ENCODE measurements around the gene ZBTB46. TPM values are rescaled to one million over a fixed set of nuclear protein-coding genes. Genes with fewer than 3 reads are reported as not detected.

Gene ZBTB46
- total RNA-seq, 1 experiment from 2014 or later = 10.7 TPM

DNA sequence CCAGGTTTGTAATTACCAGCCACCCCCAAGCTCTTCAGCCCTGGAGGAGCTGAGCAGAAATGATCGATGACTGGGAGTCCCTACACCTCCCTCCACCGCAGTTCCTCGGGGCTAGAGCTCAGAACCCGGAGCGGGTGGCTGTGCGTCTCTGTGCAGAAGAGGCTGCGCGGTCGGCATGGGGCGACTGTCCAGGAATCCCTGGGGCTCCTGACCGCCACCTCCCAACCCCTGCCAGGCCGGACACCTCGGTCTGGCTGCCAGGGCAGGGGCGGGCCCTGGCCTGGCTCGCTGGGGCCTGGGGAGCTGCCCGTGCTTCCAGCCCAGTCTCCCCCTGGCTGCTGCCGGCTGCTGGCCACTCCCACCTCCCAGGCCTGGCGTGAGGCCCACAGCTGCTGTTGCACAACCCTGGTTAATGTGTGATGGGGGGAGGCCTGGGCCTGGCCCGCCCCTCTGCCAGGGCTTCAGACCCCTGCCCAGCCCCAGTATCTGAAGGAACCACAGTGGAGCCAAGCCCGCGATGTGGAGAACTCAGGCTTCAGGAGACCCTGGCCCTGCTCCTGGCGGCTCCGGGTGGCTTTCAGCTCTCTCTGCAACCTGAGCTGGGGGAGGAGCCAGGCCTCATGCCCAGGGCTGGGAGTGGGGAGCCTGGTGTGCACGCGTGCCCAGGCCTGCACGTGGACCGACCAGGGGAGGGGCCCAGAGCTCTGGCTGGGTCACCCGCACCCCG lies 90.3 kb downstream of the ZBTB46 start:
- H3K4me1 ChIP-seq (ENCODE audit: control insufficient read depth in 1 of 2, insufficient read depth in 2 of 2, low read length in 2 of 2) = peaks cover 20 to 45% of the 10 kb centered on the region in 2 experiments; a peak in 3 of 4 replicates
- no peak for TF ChIP-seq FOSL1 (IDR thresholded peaks at IDR 0.05; ENCODE audit: low read depth)
- no peak for TF ChIP-seq POLR2A (IDR thresholded peaks at IDR 0.05; ENCODE audit: borderline replicate concordance, extremely low read depth, insufficient read depth, insufficient read length)
- no peak for TF ChIP-seq JUND (IDR thresholded peaks at IDR 0.05)
- no peak for TF ChIP-seq EGR1 (IDR thresholded peaks at IDR 0.05; ENCODE audit: low read depth)
- peak; percentile 94 for TF ChIP-seq ZFX (IDR thresholded peaks at IDR 0.05)
- TF ChIP-seq, protein P1, sequence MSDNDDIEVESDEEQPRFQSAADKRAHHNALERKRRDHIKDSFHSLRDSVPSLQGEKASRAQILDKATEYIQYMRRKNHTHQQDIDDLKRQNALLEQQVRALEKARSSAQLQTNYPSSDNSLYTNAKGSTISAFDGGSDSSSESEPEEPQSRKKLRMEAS (IDR thresholded peaks at IDR 0.05) = peak; percentile 93
- TF ChIP-seq ZNF274 (IDR thresholded peaks at IDR 0.05; ENCODE audit: low read depth, low read length) = no peak
- TF ChIP-seq, protein P2, sequence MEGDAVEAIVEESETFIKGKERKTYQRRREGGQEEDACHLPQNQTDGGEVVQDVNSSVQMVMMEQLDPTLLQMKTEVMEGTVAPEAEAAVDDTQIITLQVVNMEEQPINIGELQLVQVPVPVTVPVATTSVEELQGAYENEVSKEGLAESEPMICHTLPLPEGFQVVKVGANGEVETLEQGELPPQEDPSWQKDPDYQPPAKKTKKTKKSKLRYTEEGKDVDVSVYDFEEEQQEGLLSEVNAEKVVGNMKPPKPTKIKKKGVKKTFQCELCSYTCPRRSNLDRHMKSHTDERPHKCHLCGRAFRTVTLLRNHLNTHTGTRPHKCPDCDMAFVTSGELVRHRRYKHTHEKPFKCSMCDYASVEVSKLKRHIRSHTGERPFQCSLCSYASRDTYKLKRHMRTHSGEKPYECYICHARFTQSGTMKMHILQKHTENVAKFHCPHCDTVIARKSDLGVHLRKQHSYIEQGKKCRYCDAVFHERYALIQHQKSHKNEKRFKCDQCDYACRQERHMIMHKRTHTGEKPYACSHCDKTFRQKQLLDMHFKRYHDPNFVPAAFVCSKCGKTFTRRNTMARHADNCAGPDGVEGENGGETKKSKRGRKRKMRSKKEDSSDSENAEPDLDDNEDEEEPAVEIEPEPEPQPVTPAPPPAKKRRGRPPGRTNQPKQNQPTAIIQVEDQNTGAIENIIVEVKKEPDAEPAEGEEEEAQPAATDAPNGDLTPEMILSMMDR (IDR thresholded peaks at IDR 0.05 in 2 of 3, conservative IDR thresholded peaks at IDR 0.05 in 1 of 3; ENCODE audit: borderline replicate concordance in 1 of 3, insufficient read depth in 1 of 3, low read depth in 2 of 3, low read length in 2 of 3) = peak in 1 of 3 experiments; percentile 34; a peak in 2 of 6 replicates
- TF ChIP-seq YY1 (IDR thresholded peaks at IDR 0.05; ENCODE audit: extremely low read depth, insufficient replicate concordance, low read depth, low read length) = no peak
- peak; percentile 7 for TF ChIP-seq TCF7L2 (IDR thresholded peaks at IDR 0.05; ENCODE audit: borderline replicate concordance, extremely low read depth, insufficient read depth, insufficient read length)
- no peak for TF ChIP-seq SRF (IDR thresholded peaks at IDR 0.05; ENCODE audit: low read depth)
- no peak for TF ChIP-seq RAD21 (IDR thresholded peaks at IDR 0.05; ENCODE audit: low read depth)
- no peak for TF ChIP-seq POLR2AphosphoS5 (IDR thresholded peaks at IDR 0.05; ENCODE audit: low read depth, low read length)
- no peak for TF ChIP-seq EZH2phosphoT487 (IDR thresholded peaks at IDR 0.05; ENCODE audit: borderline replicate concordance)
- TF ChIP-seq SP1 (IDR thresholded peaks at IDR 0.05; ENCODE audit: low read depth) = no peak; the same call in 1 of the 2 replicates
- TF ChIP-seq, protein P3, sequence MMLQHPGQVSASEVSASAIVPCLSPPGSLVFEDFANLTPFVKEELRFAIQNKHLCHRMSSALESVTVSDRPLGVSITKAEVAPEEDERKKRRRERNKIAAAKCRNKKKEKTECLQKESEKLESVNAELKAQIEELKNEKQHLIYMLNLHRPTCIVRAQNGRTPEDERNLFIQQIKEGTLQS (IDR thresholded peaks at IDR 0.05) = no peak
- TF ChIP-seq CEBPB (IDR thresholded peaks at IDR 0.05; ENCODE audit: low read depth) = peak; percentile 99; the same call in 1 of the 2 replicates
- TF ChIP-seq ELF1 (IDR thresholded peaks at IDR 0.05; ENCODE audit: borderline replicate concordance, low read depth) = no peak
- TF ChIP-seq EZH2 (IDR thresholded peaks at IDR 0.05) = no peak
- TF ChIP-seq, protein P4, sequence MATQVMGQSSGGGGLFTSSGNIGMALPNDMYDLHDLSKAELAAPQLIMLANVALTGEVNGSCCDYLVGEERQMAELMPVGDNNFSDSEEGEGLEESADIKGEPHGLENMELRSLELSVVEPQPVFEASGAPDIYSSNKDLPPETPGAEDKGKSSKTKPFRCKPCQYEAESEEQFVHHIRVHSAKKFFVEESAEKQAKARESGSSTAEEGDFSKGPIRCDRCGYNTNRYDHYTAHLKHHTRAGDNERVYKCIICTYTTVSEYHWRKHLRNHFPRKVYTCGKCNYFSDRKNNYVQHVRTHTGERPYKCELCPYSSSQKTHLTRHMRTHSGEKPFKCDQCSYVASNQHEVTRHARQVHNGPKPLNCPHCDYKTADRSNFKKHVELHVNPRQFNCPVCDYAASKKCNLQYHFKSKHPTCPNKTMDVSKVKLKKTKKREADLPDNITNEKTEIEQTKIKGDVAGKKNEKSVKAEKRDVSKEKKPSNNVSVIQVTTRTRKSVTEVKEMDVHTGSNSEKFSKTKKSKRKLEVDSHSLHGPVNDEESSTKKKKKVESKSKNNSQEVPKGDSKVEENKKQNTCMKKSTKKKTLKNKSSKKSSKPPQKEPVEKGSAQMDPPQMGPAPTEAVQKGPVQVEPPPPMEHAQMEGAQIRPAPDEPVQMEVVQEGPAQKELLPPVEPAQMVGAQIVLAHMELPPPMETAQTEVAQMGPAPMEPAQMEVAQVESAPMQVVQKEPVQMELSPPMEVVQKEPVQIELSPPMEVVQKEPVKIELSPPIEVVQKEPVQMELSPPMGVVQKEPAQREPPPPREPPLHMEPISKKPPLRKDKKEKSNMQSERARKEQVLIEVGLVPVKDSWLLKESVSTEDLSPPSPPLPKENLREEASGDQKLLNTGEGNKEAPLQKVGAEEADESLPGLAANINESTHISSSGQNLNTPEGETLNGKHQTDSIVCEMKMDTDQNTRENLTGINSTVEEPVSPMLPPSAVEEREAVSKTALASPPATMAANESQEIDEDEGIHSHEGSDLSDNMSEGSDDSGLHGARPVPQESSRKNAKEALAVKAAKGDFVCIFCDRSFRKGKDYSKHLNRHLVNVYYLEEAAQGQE (IDR thresholded peaks at IDR 0.05; ENCODE audit: low read depth) = no peak
- TF ChIP-seq CBX3 (IDR thresholded peaks at IDR 0.05; ENCODE audit: low read depth) = no peak
- peak; percentile 64; the same call in 1 of the 2 replicates for TF ChIP-seq SIN3A (IDR thresholded peaks at IDR 0.05; ENCODE audit: low read depth)

More for the DNA sequence above, 90.3 kb downstream of the ZBTB46 start:
- H3K9me2 ChIP-seq (ENCODE audit: insufficient read depth) = no peaks in the 10 kb centered on the region
- POLR2A ChIA-PET = interaction anchor here (1.6 to 1.7 kb wide), 2 partner anchors 33 to 125 kb away, joined by 6 to 12 read pairs; partner anchors contain the start of genes ARFRP1, TPD52L2 and ZGPAT
- H3K9me3 ChIP-seq (ENCODE audit: control insufficient read depth in 1 of 2, insufficient read depth in 1 of 2, low read depth in 1 of 2, low read length in 2 of 2) = no peaks in the 10 kb centered on the region
- DNase-seq (ENCODE audit: low read depth, low spot score) (peak; percentile 48), ATAC-seq (peak; percentile 52)
- H3K9ac ChIP-seq (ENCODE audit: low read length) = peak overlapping the region; percentile 89
- peaks cover 3 to 23% of the 10 kb centered on the region in 2 experiments; a peak in 2 of 4 replicates for H3K36me3 ChIP-seq (ENCODE audit: control insufficient read depth in 1 of 2, insufficient read depth in 2 of 2, low read length in 2 of 2)
- H3K79me2 ChIP-seq (ENCODE audit: insufficient read depth, low read length) = peaks cover 18% of the 10 kb centered on the region
- H3K4me2 ChIP-seq (ENCODE audit: low read length) = peak overlapping the region; percentile 78
- no TSS peak for BruUV-seq (replicated peaks)
- intact Hi-C loops (cut with micrococcal nuclease) = no loop called here
- H3K4me3 ChIP-seq (replicated peaks in 1 of 2; ENCODE audit: low read depth in 1 of 2, low read length in 2 of 2) = peak overlapping the region; percentile 76 to 85
- CTCF ChIA-PET = interaction anchor here (1.0 to 1.6 kb wide), 4 partner anchors 33 to 240 kb away, joined by 3 to 5 read pairs (median 4); partner anchors contain the start of genes ARFRP1, PRPF6, TPD52L2 and ZGPAT
- no peaks in the 10 kb centered on the region for H3K27me3 ChIP-seq (ENCODE audit: insufficient read depth, low read length)
- RAD21 ChIA-PET (ENCODE audit: low non-redundant PET in 1 of 2, low total read pairs in 2 of 2, uncharacterized antibody in 2 of 2, unreplicated experiment in 2 of 2) = no interaction called here
- H4K20me1 ChIP-seq (ENCODE audit: insufficient read depth) = no peaks in the 10 kb centered on the region
- H3K27ac ChIP-seq (ENCODE audit: low read depth, low read length) = peak overlapping the region; percentile 96
- H2AFZ ChIP-seq (ENCODE audit: low read depth, low read length, poor library complexity, severe bottlenecking) = no peak overlapping the region

All from HCT116 (cell line).